Measurements from ENCODE around the gene LCN15.

- TF ChIP-seq CTCF (conservative IDR thresholded peaks at IDR 0.05; ENCODE audit: low read depth in 2 of 2) (no peak), EZH2 (IDR thresholded peaks at IDR 0.05; ENCODE audit: low read depth, unreplicated experiment) (no peak), STAT1 (IDR thresholded peaks at IDR 0.05; ENCODE audit: unreplicated experiment) (no peak), EZH2phosphoT487 (IDR thresholded peaks at IDR 0.05; ENCODE audit: unreplicated experiment) (no peak), POLR2AphosphoS5 (IDR thresholded peaks at IDR 0.05; ENCODE audit: low read depth) (no peak), CREB1 (CRISPR knock-in tag; IDR thresholded peaks at IDR 0.05; ENCODE audit: low read depth) (no peak), JUNB (IDR thresholded peaks at IDR 0.05; ENCODE audit: unreplicated experiment) (no peak), REST (IDR thresholded peaks at IDR 0.05; ENCODE audit: unreplicated experiment) (no peak), ETS1 (IDR thresholded peaks at IDR 0.05) (no peak)
Measured at GRCh38 chr9:136729926-136730325, 34.4 kb downstream of the LCN15 start.
